Effector memory CD4-positive, alpha-beta T cell (primary cell): ENCODE data around the gene TRIM33.
"Not testable (repeated sequence)": the region's sequence is repeated elsewhere in the genome, so short reads cannot be mapped to it uniquely, and the experiment has no call there.

Source experiments
- DNase-seq, 3 donors: peaks; one replicate each; pipeline ENCODE4 v3.0.0-alpha.2; 2020
- H3K27ac ChIP-seq: 2 replicates; pipeline ENCODE4 v1.7.0; 2013; ENCODE audit warnings: mild to moderate bottlenecking, low read length, moderate library complexity; ENCODE audit not compliant: insufficient read depth, poor library complexity, severe bottlenecking
- H3K27me3 ChIP-seq: replicated peaks from 2 replicates; pipeline ENCODE4 v1.7.0; 2013; ENCODE audit warnings: mild to moderate bottlenecking, low read length; ENCODE audit not compliant: insufficient read depth, control insufficient read depth, poor library complexity, severe bottlenecking
- H3K36me3 ChIP-seq: 2 replicates; pipeline ENCODE4 v1.7.0; 2013; ENCODE audit warnings: mild to moderate bottlenecking, low read length, moderate library complexity; ENCODE audit not compliant: control insufficient read depth, insufficient read depth
- H3K4me1 ChIP-seq: 2 replicates; pipeline ENCODE4 v1.7.0; 2013; ENCODE audit warnings: low read length, mild to moderate bottlenecking; ENCODE audit not compliant: control insufficient read depth, insufficient read depth, poor library complexity, severe bottlenecking
- H3K4me3 ChIP-seq: 2 replicates; pipeline ENCODE4 v1.7.0; 2013; ENCODE audit warnings: low read length, low read depth, mild to moderate bottlenecking; ENCODE audit not compliant: insufficient read depth, poor library complexity, severe bottlenecking
- H3K9me3 ChIP-seq: 2 replicates; pipeline ENCODE4 v1.7.0; 2013; ENCODE audit warnings: mild to moderate bottlenecking, low read length, moderate library complexity; ENCODE audit not compliant: control insufficient read depth

TRIM33 gene

DNA sequence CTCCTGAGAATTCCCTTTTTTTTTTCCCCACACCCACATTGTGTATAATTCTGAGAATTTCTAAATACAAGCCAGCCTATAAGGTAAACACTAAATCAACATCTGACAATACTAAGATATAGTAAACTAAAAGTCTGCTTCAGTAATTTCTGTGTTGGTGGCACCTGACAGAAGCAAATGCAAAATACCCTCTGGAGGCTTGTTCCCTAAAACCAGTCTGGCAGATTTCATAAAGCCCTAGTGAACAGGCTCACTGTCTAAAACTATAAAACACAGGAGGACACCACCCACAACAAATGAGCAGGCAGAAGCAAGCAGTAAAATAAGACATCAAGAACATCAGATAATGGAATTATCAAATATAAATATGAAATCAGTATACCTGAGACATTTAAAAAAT lies 11.5 kb downstream of the TRIM33 start:
- no peak overlapping the region for H3K4me3 ChIP-seq
- H3K4me1 ChIP-seq = no peaks in the 10 kb centered on the region
- no peak for DNase-seq
- no peaks in the 10 kb centered on the region for H3K27me3 ChIP-seq
- H3K9me3 ChIP-seq = no peaks in the 10 kb centered on the region
- no peak overlapping the region for H3K27ac ChIP-seq
- H3K36me3 ChIP-seq = no peaks in the 10 kb centered on the region

DNA sequence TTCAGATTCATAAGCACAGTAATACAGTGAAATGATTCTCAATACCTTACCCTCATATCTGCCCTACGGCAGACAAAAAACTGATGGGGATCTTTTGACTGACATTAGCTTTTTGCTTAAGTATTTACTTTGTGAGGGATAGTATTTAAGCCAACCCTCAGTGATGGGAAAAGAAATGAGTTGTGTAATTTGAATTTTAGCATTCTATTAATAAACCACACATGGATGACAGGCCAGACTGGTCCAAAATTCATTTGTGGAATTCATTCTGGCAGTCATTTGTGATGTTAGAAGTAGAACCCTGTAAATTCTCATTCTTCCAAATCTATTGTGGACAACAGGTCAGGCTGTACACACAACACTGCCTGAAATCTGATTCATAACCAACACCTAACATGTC lies 14.9 kb downstream of the TRIM33 start:
- Histone ChIP-seq H3K27me3 (no peaks in the 10 kb centered on the region), H3K4me1 (no peaks in the 10 kb centered on the region), H3K27ac (no peak overlapping the region), H3K4me3 (no peak overlapping the region), H3K9me3 (no peaks in the 10 kb centered on the region), H3K36me3 (no peaks in the 10 kb centered on the region)
- DNase-seq = no peak

DNA sequence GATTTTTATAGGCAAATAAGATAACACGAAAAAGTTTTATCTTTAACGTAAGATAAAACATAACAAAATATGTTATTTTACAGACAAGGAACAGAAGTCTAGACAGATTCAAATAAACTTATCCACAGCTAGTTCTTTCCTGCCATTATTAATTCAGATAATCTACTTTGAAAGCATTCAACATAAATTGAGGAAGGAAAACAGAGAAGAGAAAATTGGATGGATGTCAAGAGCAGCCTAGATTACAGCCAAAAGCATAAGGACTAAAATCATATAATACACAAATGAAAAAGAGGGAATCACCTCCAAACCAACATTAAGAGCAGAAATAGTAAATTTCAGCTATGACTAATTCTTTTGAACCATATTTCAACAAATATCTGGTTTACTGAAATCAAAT lies 15.5 kb downstream of the TRIM33 start:
- no peak for DNase-seq

DNA sequence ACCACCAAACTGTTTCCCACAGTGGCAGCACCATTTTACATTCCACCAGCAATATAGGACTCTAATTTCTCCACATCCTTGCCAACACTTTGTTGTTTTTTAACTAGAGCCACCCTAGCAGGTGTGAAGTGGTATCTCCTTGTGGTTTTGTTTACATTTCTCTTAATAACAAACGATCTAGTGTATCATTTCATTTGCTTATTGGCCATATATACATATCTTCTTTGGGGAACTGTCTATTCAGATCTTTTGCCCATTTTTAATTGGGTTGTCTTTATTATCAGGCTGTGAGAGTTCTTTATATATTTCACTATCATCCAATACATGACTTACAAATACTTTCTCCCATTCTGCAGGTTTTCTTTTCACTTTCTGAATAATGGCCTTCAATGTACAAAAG lies 18.0 kb downstream of the TRIM33 start:
- no peaks in the 10 kb centered on the region for H3K36me3 ChIP-seq
- no peaks in the 10 kb centered on the region for H3K27me3 ChIP-seq
- DNase-seq = no peak
- no peak overlapping the region for H3K4me3 ChIP-seq
- no peaks in the 10 kb centered on the region for H3K4me1 ChIP-seq
- H3K9me3 ChIP-seq = no peaks in the 10 kb centered on the region
- no peak overlapping the region for H3K27ac ChIP-seq

More for the DNA sequence above, 15.5 kb downstream of the TRIM33 start:
- no peaks in the 10 kb centered on the region for H3K27me3 ChIP-seq
- H3K27ac ChIP-seq = no peak overlapping the region
- H3K4me1 ChIP-seq = no peaks in the 10 kb centered on the region
- H3K9me3 ChIP-seq = no peaks in the 10 kb centered on the region
- H3K4me3 ChIP-seq = no peak overlapping the region
- H3K36me3 ChIP-seq = no peaks in the 10 kb centered on the region

DNA sequence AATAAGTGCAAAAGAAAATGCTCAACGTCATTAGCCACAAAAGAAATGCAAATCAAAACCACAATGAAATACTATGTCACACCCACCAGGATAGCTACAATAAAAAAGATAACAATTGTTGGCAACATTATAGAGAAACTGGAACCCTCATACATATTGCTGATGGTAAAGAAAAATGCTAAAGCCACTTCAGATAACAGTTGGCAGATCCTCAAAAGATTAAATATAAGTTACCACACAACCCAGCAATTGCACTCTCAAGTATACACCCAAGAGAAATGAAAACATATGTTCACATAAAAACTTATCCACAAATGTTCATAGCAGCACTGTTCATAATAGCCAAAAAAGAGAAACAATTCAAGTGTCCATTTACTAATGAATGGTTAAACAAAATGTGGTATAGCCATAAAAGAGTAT lies 20.7 kb downstream of the TRIM33 start:
- Histone ChIP-seq H3K9me3 (no peaks in the 10 kb centered on the region), H3K4me3 (no peak overlapping the region), H3K4me1 (no peaks in the 10 kb centered on the region), H3K27ac (no peak overlapping the region), H3K27me3 (no peaks in the 10 kb centered on the region), H3K36me3 (no peaks in the 10 kb centered on the region)
- DNase-seq = no peak

DNA sequence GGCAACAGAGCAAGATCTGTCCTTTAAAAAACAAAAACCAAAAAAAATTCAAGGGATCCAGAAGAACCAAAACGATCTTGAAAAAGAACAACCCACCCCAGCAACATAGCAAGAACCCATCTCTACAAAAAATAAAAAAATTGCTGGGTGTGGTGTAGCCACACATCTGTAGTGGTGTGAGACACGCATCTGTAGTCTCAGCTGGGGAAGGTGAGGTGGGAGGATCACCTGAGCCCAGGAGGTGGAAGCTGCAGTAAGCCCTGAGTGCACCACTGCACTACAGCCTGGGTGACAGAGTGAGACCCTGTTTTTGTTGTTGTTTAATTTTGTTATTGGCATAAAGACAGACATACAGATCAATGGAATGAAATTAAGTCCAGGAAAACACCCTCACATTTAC lies 22.3 kb downstream of the TRIM33 start:
- Histone ChIP-seq H3K27me3 (no peaks in the 10 kb centered on the region), H3K4me1 (no peaks in the 10 kb centered on the region), H3K4me3 (no peak overlapping the region), H3K27ac (no peak overlapping the region), H3K36me3 (no peaks in the 10 kb centered on the region), H3K9me3 (no peaks in the 10 kb centered on the region)
- DNase-seq = no peak

DNA sequence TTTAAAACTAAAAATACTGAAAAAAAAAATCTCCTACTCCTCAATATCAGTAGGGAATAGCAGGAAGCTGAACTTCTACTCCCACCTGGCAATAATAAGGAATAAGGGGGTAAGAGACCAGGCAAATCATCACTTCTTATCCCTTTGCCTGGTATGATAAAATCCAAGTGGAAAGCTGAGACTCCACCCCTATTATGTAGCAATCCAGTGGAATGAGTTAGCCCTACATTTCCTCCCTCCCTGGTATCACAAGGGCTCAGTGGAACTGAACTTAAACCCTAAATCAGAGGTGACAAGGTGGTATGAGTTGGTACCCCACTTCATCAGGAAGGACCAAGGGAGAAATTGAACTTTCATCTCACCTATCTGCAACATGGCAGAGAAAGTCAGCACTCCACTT lies 25.7 kb downstream of the TRIM33 start:
- Histone ChIP-seq H3K4me3 (no peak overlapping the region), H3K9me3 (no peaks in the 10 kb centered on the region), H3K27ac (no peak overlapping the region), H3K27me3 (no peaks in the 10 kb centered on the region), H3K4me1 (no peaks in the 10 kb centered on the region), H3K36me3 (no peaks in the 10 kb centered on the region)
- no peak for DNase-seq

DNA sequence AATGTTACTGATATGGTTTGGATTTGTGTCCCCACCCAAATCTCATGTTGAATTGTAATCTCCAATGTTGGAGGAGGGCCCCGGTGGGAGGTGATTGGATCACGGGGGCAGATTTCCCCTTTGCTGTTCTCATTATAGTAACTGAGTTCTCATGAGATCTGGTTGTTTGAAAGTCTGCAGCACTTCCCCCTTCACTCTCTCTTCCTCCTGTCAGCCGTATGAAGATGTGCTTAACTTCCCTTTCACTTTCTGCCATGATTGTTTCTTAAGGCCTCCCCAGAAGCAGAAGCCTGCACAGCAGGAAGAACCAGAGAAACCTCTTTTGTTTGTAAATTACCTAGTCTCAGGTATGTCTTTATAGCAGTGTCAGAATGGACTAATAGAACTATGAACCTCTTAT lies 28.4 kb downstream of the TRIM33 start:
- peak overlapping the region; percentile 2 for H3K27ac ChIP-seq

DNA sequence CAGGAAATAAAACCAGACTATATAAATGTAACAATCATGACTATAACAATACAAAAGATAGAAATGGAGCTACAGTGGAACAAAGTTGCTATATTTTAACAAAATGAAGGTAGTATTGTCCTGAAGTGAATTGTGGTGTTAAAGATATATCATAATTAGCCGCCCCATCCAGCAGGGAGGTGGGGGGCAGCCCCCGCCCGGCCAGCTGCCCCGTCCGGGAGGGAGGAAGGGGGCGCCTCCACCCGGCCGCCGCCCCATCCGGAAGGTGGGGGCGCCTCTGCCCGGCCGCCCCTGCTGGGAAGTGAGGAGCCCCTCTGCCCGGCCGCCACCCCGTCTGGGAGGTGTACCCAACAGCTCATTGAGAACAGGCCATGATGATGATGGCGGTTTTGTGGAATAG lies 31.4 kb downstream of the TRIM33 start:
- H3K27ac ChIP-seq, H3K9me3 ChIP-seq, H3K4me1 ChIP-seq, DNase-seq, H3K36me3 ChIP-seq, H3K27me3 ChIP-seq, H3K4me3 ChIP-seq: not testable (repeated sequence)

More for the DNA sequence above, 28.4 kb downstream of the TRIM33 start:
- Histone ChIP-seq H3K36me3 (no peaks in the 10 kb centered on the region), H3K9me3 (no peaks in the 10 kb centered on the region), H3K4me3 (no peak overlapping the region), H3K27me3 (no peaks in the 10 kb centered on the region), H3K4me1 (no peaks in the 10 kb centered on the region)
- DNase-seq = no peak

DNA sequence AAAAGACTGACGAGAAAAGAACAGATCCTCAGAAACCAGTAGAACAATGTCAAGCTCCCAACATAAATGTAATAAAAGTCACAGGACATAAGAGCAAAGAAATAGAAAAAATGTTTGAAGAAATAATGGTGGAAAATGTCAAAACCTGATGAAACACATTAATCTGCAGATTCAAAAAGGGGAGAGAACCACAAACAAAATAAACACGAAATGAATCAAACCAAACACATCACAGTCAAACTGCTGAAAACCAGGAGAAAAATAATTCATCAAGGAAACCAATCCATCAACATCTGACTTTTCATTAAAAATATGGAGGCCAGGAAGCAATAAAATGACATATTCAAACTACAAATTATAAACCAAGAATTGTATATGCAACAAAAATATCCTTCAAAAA lies 31.9 kb downstream of the TRIM33 start:
- H3K4me1 ChIP-seq = no peaks in the 10 kb centered on the region

DNA sequence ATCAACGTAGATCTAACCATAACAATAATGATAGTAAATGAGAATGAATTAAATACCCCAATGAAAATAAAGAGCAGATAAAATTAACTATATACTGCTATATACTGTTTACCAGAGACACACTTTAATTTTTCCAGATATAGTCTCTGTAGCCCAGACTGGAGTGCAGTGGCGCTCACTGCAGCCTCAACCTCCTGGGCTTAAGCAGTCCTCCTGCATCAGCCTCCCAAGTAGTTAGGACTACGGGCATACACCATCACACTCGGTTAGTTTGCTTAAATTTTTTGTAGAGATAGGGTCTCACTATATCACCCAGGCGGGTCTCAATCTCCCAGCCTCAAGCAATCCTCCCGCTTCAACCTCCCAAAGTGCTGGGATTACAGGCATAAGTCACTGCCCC lies 37.2 kb downstream of the TRIM33 start:
- H3K27ac ChIP-seq = no peak overlapping the region
- H3K9me3 ChIP-seq = no peaks in the 10 kb centered on the region
- DNase-seq = no peak
- no peaks in the 10 kb centered on the region for H3K4me1 ChIP-seq
- H3K36me3 ChIP-seq = no peaks in the 10 kb centered on the region
- no peaks in the 10 kb centered on the region for H3K27me3 ChIP-seq
- no peak overlapping the region for H3K4me3 ChIP-seq

More for the DNA sequence above, 31.9 kb downstream of the TRIM33 start:
- no peak overlapping the region for H3K27ac ChIP-seq
- no peaks in the 10 kb centered on the region for H3K9me3 ChIP-seq
- no peaks in the 10 kb centered on the region for H3K27me3 ChIP-seq
- no peak overlapping the region for H3K4me3 ChIP-seq
- H3K36me3 ChIP-seq = no peaks in the 10 kb centered on the region
- no peak for DNase-seq
